Fibroblast of lung (primary cell): ENCODE measurements around the gene LGALS3BP. TPM values are rescaled to one million over a fixed set of nuclear protein-coding genes. Genes with fewer than 3 reads are reported as not detected.

Experiments
- DNase-seq, 2 donors: peaks; one replicate each; pipeline versions ENCODE4 v3.0.0 to v3.0.0-alpha.2; 2010; ENCODE audit warnings: low read depth in 2 of 2
- H2AFZ ChIP-seq: 2 replicates; pipeline ENCODE4 v1.5.1; 2012; ENCODE audit warnings: low read length, control low read depth, inconsistent platforms
- H3K27ac ChIP-seq: 2 replicates; pipeline ENCODE4 v1.5.1; 2011; ENCODE audit warnings: low read length, control low read depth; ENCODE audit not compliant: insufficient read depth
- H3K27me3 ChIP-seq: 2 replicates; pipeline ENCODE4 v1.5.1; 2011; ENCODE audit warnings: mild to moderate bottlenecking, low read length; ENCODE audit not compliant: control insufficient read depth, insufficient read depth
- H3K36me3 ChIP-seq: 2 replicates; pipeline ENCODE4 v1.5.1; 2011; ENCODE audit warnings: low read length; ENCODE audit not compliant: control insufficient read depth, insufficient read depth
- H3K4me1 ChIP-seq: 2 replicates; pipeline ENCODE4 v1.5.1; 2011; ENCODE audit warnings: low read length; ENCODE audit not compliant: control insufficient read depth, insufficient read depth; ENCODE audit errors: extremely low read depth
- H3K4me2 ChIP-seq: 2 replicates; pipeline ENCODE4 v1.5.1; 2011; ENCODE audit warnings: low read length, control low read depth; ENCODE audit not compliant: insufficient read depth; ENCODE audit errors: extremely low read depth
- H3K4me3 ChIP-seq, 4 experiments: fragments of 200-600 bp in 1 of 4; sonication (generic) in 1 of 4; replicated peaks in 1 of 4; 2 replicates each; pipeline ENCODE4 v1.5.1; 2011 to 2016; ENCODE audit warnings: low read length in 4 of 4, low read depth in 3 of 4, mild to moderate bottlenecking in 3 of 4, control low read depth in 2 of 4, inconsistent platforms in 1 of 4, mixed read lengths in 1 of 4; ENCODE audit not compliant: insufficient read depth in 1 of 4; ENCODE audit errors: control extremely low read depth in 1 of 4
- H3K79me2 ChIP-seq: 2 replicates; pipeline ENCODE4 v1.5.1; 2012; ENCODE audit warnings: mild to moderate bottlenecking, low read length, inconsistent platforms; ENCODE audit not compliant: control insufficient read depth, insufficient read depth
- H3K9ac ChIP-seq: 2 replicates; pipeline ENCODE4 v1.5.1; 2011; ENCODE audit warnings: mild to moderate bottlenecking, low read length, control low read depth; ENCODE audit not compliant: insufficient read depth
- H3K9me3 ChIP-seq: 2 replicates; pipeline ENCODE4 v1.5.1; 2012; ENCODE audit warnings: low read depth, low read length; ENCODE audit not compliant: control insufficient read depth, insufficient read depth
- H4K20me1 ChIP-seq: 2 replicates; pipeline ENCODE4 v1.5.1; 2011; ENCODE audit warnings: low read length; ENCODE audit not compliant: control insufficient read depth, insufficient read depth; ENCODE audit errors: extremely low read depth
- EZH2 ChIP-seq: IDR thresholded peaks from 2 replicates; pipeline ENCODE4 v1.5.1; 2012; ENCODE audit warnings: low read length, control low read depth, mild to moderate bottlenecking; ENCODE audit errors: missing control alignments
- polyA plus RNA-seq, 2 donors: library from polyadenylated mRNA; depleted of rRNA in 1 of 2; stranded (reverse) in 1 of 2; unstranded in 1 of 2; fragments of >200 nt; gene quantifications; 2 replicates each; pipeline ENCODE4 v1.2.1, GENCODE V29; 2011 to 2012; ENCODE audit warnings: missing spikeins in 1 of 2
- total RNA-seq: library from RNA; depleted of rRNA; stranded (reverse); fragments of >200 nt; gene quantifications from 2 replicates; pipeline ENCODE4 v1.2.1, GENCODE V29; 2014
- TF ChIP-seq, protein P1 (sequence below), 2 donors: IDR thresholded peaks in 1 of 2; conservative IDR thresholded peaks in 1 of 2; 1 replicate in 1 of 2; 2 replicates in 1 of 2; pipeline ENCODE4 v1.5.1; 2011 to 2012; ENCODE audit warnings: low read length in 2 of 2, control low read depth in 1 of 2, inconsistent platforms in 1 of 2, low read depth in 1 of 2, mild to moderate bottlenecking in 1 of 2

The LGALS3BP gene
- total and polyA plus RNA-seq, 2 donors (not counting 1 experiment from before 2014, with no cell fraction given), result 128 to 387 TPM

GRCh38 chr17:79011451-79012147 is 31.9 kb upstream of the LGALS3BP start:
- no peak for TF ChIP-seq EZH2
- TF ChIP-seq, protein P1, sequence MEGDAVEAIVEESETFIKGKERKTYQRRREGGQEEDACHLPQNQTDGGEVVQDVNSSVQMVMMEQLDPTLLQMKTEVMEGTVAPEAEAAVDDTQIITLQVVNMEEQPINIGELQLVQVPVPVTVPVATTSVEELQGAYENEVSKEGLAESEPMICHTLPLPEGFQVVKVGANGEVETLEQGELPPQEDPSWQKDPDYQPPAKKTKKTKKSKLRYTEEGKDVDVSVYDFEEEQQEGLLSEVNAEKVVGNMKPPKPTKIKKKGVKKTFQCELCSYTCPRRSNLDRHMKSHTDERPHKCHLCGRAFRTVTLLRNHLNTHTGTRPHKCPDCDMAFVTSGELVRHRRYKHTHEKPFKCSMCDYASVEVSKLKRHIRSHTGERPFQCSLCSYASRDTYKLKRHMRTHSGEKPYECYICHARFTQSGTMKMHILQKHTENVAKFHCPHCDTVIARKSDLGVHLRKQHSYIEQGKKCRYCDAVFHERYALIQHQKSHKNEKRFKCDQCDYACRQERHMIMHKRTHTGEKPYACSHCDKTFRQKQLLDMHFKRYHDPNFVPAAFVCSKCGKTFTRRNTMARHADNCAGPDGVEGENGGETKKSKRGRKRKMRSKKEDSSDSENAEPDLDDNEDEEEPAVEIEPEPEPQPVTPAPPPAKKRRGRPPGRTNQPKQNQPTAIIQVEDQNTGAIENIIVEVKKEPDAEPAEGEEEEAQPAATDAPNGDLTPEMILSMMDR (conservative IDR thresholded peaks at IDR 0.05 in 1 of 2, IDR thresholded peaks at IDR 0.05 in 1 of 2; ENCODE audit: low read depth in 1 of 2, low read length in 2 of 2), result no peak
- no peak overlapping the region for H3K4me3 ChIP-seq
- peaks cover 28% of the 10 kb centered on the region for H3K79me2 ChIP-seq
- peak; percentile 41 to 59 for DNase-seq
- peak overlapping the region; percentile 60 for H2AFZ ChIP-seq
- no peak overlapping the region for H3K9ac ChIP-seq
- H4K20me1 ChIP-seq, result no peaks in the 10 kb centered on the region
- H3K36me3 ChIP-seq, result no peaks in the 10 kb centered on the region
- H3K27ac ChIP-seq, result peak overlapping the region; percentile 26
- no peaks in the 10 kb centered on the region for H3K27me3 ChIP-seq
- no peaks in the 10 kb centered on the region for H3K9me3 ChIP-seq
- H3K4me1 ChIP-seq, result peaks cover 5% of the 10 kb centered on the region
- no peak overlapping the region for H3K4me2 ChIP-seq

- H3K36me3 ChIP-seq, result no peaks in the 10 kb centered on the region
- no peaks in the 10 kb centered on the region for H4K20me1 ChIP-seq
- H2AFZ ChIP-seq, result peak overlapping the region; percentile 57
- H3K79me2 ChIP-seq, result peaks cover 41% of the 10 kb centered on the region
- no peaks in the 10 kb centered on the region for H3K27me3 ChIP-seq
- peak overlapping the region in 2 of 4 experiments; percentile 52 to 94 for H3K4me3 ChIP-seq
- H3K4me1 ChIP-seq, result peaks cover 5% of the 10 kb centered on the region
- H3K27ac ChIP-seq, result peak overlapping the region; percentile 84
- no peak for DNase-seq
- no peaks in the 10 kb centered on the region for H3K9me3 ChIP-seq
- H3K4me2 ChIP-seq, result peak overlapping the region; percentile 70
- peak overlapping the region; percentile 53 for H3K9ac ChIP-seq
- no peak for TF ChIP-seq EZH2
- TF ChIP-seq, protein P1 (conservative IDR thresholded peaks at IDR 0.05 in 1 of 2, IDR thresholded peaks at IDR 0.05 in 1 of 2; ENCODE audit: low read depth in 1 of 2, low read length in 2 of 2), result no peak
Measured at GRCh38 chr17:79010304-79010646, 30.6 kb upstream of the LGALS3BP start.

GRCh38 chr17:79009397-79010303 is 29.9 kb upstream of the LGALS3BP start, which contains the start of gene CANT1:
Gene CANT1 (minus strand): TSS chr17:79009764. CDS start chr17:78997622, 12,142 bp downstream.
- Histone ChIP-seq H2AFZ (peak within 1 kb of the TSS; percentile 57), H4K20me1 (no peaks in the 10 kb centered on the region), H3K9me3 (no peaks in the 10 kb centered on the region), H3K4me3 (peak within 1 kb of the TSS; percentile 46 to 96 (median 92)), H3K9ac (peak within 1 kb of the TSS; percentile 94), H3K4me2 (peak within 1 kb of the TSS; percentile 77), H3K27ac (peak within 1 kb of the TSS; percentile 84), H3K36me3 (no peaks in the 10 kb centered on the region), H3K4me1 (peaks cover 5% of the 10 kb centered on the region), H3K27me3 (no peaks in the 10 kb centered on the region), H3K79me2 (peaks cover 44% of the 10 kb centered on the region)
- peak; percentile 76 to 82 for DNase-seq
- TF ChIP-seq EZH2, result no peak
- TF ChIP-seq, protein P1 (conservative IDR thresholded peaks at IDR 0.05 in 1 of 2, IDR thresholded peaks at IDR 0.05 in 1 of 2; ENCODE audit: low read depth in 1 of 2, low read length in 2 of 2), result no peak
